GM12891 (cell line): Measurements from ENCODE around the gene CA10.

ENCODE experiments used
- POLR2A ChIP-seq: IDR thresholded peaks from 2 replicates; pipeline ENCODE4 v1.6.1; 2011; ENCODE audit warnings: low read depth, low read length, control low read depth
- POLR2AphosphoS5 ChIP-seq: IDR thresholded peaks from 2 replicates; pipeline ENCODE4 v1.6.1; 2011; ENCODE audit warnings: low read depth, low read length, control low read depth

GRCh38 chr17:52049051-52049450, 109.5 kb downstream of the CA10 start:
- no peak for TF ChIP-seq POLR2A
- no peak for TF ChIP-seq POLR2AphosphoS5
